ENCODE data around the gene KLF12. TPM values are rescaled to one million over a fixed set of nuclear protein-coding genes. Genes with fewer than 3 reads are reported as not detected.

KLF12 gene
- total RNA-seq, 1 donor from 2014 or later: 52.4 TPM

DNA sequence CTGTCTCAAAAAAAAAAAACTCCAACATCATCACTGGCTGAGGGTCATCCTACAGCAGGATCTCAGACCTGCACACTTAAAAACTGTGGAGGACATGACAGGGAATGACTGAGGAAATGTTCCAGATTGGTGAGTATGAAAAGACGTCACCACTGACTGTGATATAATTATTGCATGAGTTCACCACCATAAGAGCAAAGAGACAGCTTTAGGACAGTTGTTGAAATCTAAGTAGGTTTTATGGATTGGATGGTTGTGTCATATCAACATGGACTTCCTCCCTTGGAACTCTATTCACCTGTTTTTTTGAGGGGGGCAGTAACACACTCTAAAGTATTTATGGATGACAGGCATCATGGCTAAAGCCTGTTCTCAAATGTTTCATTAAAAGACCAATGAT lies 31.5 kb downstream of the KLF12 start:
- DNase-seq: no peak

DNA sequence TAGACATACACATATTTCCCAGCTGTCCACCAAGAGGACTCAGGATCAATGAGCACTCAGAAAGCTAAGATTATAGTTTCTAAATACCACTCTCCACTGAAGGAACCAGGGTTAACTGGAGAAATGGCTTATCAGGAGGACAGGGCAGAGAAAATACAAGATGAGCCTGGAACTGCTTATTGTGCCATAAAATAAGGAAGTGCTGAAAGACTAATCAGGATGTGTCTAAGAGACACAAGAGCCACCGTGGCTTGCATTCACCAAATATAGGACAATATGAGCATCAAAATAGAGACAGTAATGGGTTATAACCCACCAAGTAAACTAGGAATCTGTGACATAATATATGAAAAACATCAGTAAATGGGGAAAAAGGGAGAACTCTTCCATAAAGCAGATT lies 32.8 kb downstream of the KLF12 start:
- DNase-seq: no peak

DNA sequence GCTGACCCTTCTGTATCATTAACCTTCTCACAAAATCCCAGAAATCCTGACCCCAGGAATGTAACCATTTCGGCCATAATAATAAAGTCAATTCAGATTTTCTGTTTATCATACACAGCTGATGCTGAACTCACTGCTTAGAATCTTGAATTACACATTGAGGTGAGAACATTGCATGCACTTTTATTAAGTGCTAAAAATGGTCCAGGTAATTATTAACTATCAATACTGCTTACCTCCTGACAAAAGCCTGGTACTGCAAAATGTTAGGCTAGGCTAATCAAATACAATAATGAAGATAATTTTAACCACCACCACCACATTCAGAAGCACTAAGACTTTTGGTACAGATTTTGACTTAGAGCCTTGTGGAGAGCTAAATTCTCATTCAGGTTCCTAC lies 36.1 kb downstream of the KLF12 start:
- DNase-seq: no peak

DNA sequence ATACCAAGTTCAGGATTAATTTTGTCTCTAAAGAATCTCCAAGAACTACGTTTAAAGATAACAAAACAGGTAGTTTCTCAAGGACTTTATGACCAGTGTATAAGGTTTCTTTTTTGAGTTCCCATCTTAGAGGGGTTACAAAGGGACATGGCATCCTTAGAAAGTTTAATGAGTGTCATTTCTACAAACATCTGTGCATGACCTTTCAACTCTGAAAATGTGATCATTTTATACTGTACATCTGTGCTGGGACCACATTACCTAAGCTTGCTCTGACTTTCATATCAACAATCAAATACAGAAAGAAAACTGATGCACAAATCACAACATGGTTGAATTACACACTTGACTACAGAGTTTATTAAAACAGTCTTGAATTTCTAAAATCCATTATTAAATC lies 37.1 kb downstream of the KLF12 start:
- no peak for DNase-seq

DNA sequence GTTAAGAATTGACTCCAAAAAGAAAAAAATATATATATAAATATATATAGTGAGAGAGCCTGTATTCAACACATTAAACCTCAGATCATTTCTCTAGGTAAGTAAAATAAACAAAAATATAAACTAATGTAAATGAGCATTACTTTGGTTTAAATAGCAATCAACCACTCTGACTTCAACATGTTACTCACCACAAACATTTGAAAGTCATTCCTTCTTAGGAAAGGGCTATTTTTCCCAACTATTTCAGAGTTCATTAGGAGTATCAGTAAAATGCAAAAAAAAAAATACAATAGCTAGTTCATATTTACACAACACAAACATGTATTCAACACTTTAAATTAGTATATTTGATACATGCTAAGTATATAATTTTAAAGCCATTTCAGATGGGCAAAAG lies 40.5 kb downstream of the KLF12 start:
- DNase-seq: no peak

DNA sequence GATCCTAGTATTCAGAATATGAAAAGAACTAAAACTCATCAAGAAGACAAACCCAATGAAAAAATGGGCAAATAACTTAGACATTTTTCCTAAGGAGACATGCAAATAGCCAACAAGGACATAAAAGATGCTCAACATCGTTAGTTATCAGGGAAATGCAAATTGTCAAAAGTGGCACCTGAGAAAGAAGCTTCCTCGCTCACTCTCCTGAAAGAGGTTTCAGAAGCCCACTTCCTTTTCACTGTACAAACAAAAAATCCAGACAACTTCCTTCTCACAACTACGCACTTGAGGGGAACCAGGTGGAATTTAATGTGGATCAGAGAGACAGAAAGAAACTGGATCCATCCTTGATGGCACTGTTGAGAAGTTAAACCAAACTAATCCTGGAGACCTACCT lies 41.5 kb downstream of the KLF12 start:
- no peak for DNase-seq

DNA sequence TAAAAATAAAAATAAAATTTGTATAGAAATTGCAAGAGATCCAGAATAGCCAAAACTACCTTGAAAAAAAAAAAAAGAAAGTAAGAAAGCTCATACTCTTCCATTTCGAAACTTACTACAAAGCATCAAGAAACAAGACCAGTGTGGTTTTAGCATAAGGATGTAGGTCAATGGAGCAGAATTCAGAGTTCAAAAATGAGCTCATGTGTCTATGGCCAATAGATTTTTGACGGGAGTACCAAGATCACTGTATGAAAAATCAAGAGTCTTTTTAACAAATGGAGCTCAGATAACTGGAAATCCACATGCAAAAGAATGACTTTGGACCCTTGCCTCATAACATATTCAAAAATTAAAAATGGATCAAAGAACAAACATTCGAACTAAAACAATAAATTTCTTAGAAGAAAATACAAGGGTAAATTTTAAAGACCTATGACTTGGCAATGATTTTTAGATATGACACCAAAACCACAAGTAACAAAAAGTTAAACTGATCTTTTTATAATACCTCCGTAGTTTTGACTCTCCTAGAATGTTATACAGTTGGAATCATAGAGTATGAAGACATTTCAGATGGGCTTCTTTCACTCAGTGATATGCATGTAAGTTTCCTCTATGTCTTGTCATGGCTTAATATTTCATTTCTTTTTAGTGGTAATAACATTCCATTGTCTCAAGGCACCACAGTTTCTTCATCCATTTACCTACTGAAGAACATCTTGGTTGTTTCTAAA lies 43.2 kb downstream of the KLF12 start:
- no peak for DNase-seq

DNA sequence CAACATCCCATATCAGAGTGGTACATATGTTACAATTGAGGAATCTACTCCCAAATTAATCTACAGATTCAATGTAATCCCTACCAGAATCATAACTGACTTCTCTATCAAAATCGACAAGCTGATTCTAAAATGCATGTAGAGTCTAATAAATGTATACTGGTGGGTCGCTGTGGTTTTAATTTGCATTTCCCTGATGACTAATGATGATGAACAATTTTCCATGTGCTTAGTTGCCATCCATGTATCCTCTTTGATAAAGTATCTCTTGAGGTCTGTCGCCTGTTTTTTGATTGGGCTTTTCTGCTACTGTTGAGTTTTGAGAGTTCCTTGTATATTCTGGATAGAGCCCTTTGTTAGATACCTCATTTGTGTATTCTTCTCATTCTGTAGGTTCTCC lies 43.8 kb downstream of the KLF12 start:
- DNase-seq: no peak

DNA sequence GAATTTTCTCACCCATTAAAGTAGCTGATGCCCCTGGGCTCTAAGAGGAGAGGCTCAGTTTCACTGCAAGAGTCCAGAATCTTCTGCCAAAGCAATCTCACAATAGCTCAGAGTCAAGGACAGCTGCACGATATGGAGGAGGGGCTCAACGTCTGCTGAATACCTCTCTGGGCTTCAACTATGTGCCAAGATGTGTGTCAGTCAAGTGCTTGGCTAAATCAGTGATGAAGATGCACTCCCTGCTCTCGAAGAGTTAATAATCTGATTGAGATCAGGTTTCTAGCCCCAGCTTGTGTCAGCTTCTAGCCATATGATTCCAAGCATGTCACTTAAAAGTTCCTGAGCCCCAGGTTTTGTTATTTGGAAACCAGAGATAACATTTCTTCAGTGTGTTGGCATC lies 46.8 kb downstream of the KLF12 start:
- no peak for DNase-seq

Data from occipital lobe (tissue), 2 donors.